OCI-LY3 (cell line): ENCODE results near the gene CHST11.
"Not testable (repeated sequence)": the region's sequence is repeated elsewhere in the genome, so short reads cannot be mapped to it uniquely, and the experiment has no call there.

ENCODE experiments used
- H2AFZ ChIP-seq: fragments of 200-600, 300-600 bp; shearing (Covaris generic); 2 replicates; pipeline ENCODE4 v1.6.0; 2014; ENCODE audit warnings: antibody characterized with exemption, low read depth, low read length
- H3K27ac ChIP-seq: fragments of 200-600, 300-600 bp; sonication (generic); 2 replicates; pipeline ENCODE4 v1.5.1; 2014; ENCODE audit warnings: mild to moderate bottlenecking, low read length, moderate library complexity, mixed read lengths
- H3K27me3 ChIP-seq: fragments of 200-600, 300-600 bp; sonication (generic); 2 replicates; pipeline ENCODE4 v1.6.1; 2014; ENCODE audit warnings: low read depth, low read length, mixed read lengths
- H3K36me3 ChIP-seq: fragments of 200-600, 300-600 bp; sonication (generic); replicated peaks from 2 replicates; pipeline ENCODE3; 2014; ENCODE audit warnings: low read depth, low read length, mixed read lengths
- H3K4me1 ChIP-seq: fragments of 300-600, 200-600 bp; sonication (generic); 2 replicates; pipeline ENCODE4 v1.6.1; 2014; ENCODE audit warnings: low read length, mixed read lengths
- H3K4me2 ChIP-seq: fragments of 200-600, 300-600 bp; sonication (generic); 2 replicates; pipeline ENCODE4 v1.6.1; 2014; ENCODE audit warnings: low read length, mixed read lengths
- H3K4me3 ChIP-seq: fragments of 300-600, 200-600 bp; sonication (generic); 2 replicates; pipeline ENCODE4 v1.5.1; 2014; ENCODE audit warnings: antibody characterized with exemption, mild to moderate bottlenecking, low read length, moderate library complexity
- H3K79me2 ChIP-seq: fragments of 300-600, 200-600 bp; shearing (Covaris generic); 2 replicates; pipeline ENCODE4 v1.6.1; 2014; ENCODE audit warnings: mild to moderate bottlenecking, low read length, mixed read lengths
- H3K9ac ChIP-seq: fragments of 300-600, 200-600 bp; shearing (Covaris generic); 2 replicates; pipeline ENCODE4 v1.6.0; 2014; ENCODE audit warnings: mild to moderate bottlenecking, low read length, moderate library complexity
- H3K9me3 ChIP-seq: fragments of 200-600, 300-600 bp; shearing (Covaris generic); 2 replicates; pipeline ENCODE4 v1.6.1; 2014; ENCODE audit warnings: low read length, mixed read lengths; ENCODE audit not compliant: insufficient read depth
- H4K20me1 ChIP-seq: fragments of 200-600, 300-600 bp; sonication (generic); 2 replicates; pipeline ENCODE4 v1.6.1; 2016; ENCODE audit warnings: low read length, mixed read lengths; ENCODE audit not compliant: insufficient read depth
- CTCF ChIP-seq: fragments of 200-600, 300-600 bp; sonication (generic); IDR thresholded peaks from 2 replicates; pipeline ENCODE4 v1.5.1; 2014; ENCODE audit warnings: antibody characterized with exemption, low read length, low read depth
- EZH2phosphoT487 ChIP-seq: fragments of 200-600 bp; shearing (Covaris generic); IDR thresholded peaks from 2 replicates; pipeline ENCODE4 v1.6.1; 2018; ENCODE audit warnings: antibody characterized with exemption, mixed run types, low read depth

The CHST11 gene

GRCh38 chr12:104742551-104743201 lies 285.9 kb downstream of the CHST11 start:
- Histone ChIP-seq H3K4me2 (no peak overlapping the region), H3K79me2 (no peaks in the 10 kb centered on the region)

GRCh38 chr12:104743202-104743580 lies 286.4 kb downstream of the CHST11 start:
- Histone ChIP-seq H3K4me3 (no peak overlapping the region), H3K4me1 (peaks cover 43% of the 10 kb centered on the region), H3K9ac (no peak overlapping the region), H3K4me2 (no peak overlapping the region), H3K9me3 (no peaks in the 10 kb centered on the region), H3K36me3 (no peaks in the 10 kb centered on the region), H3K27ac (no peak overlapping the region), H3K27me3 (0 out of 2 replicates have a peak, but pooled peaks cover 3% of the 10 kb centered on the region), H3K79me2 (no peaks in the 10 kb centered on the region), H4K20me1 (no peaks in the 10 kb centered on the region), H2AFZ (no peak overlapping the region)
- TF ChIP-seq EZH2phosphoT487: no peak
- no peak for TF ChIP-seq CTCF

More at GRCh38 chr12:104742551-104743201, 285.9 kb downstream of the CHST11 start:
- Histone ChIP-seq H2AFZ (no peak overlapping the region), H3K4me1 (peaks cover 38% of the 10 kb centered on the region), H4K20me1 (no peaks in the 10 kb centered on the region), H3K36me3 (no peaks in the 10 kb centered on the region), H3K4me3 (no peak overlapping the region), H3K9me3 (no peaks in the 10 kb centered on the region), H3K9ac (no peak overlapping the region), H3K27me3 (no peaks in the 10 kb centered on the region), H3K27ac (no peak overlapping the region)
- no peak for TF ChIP-seq EZH2phosphoT487
- no peak for TF ChIP-seq CTCF

GRCh38 chr12:104743753-104744548 lies 287.2 kb downstream of the CHST11 start:
- H3K79me2 ChIP-seq, H3K9me3 ChIP-seq, H3K9ac ChIP-seq, H3K27ac ChIP-seq, H3K4me2 ChIP-seq, H2AFZ ChIP-seq, H3K4me3 ChIP-seq, H3K36me3 ChIP-seq, H3K27me3 ChIP-seq, H4K20me1 ChIP-seq: not testable (repeated sequence)
- peaks cover 50% of the 10 kb centered on the region for H3K4me1 ChIP-seq

GRCh38 chr12:104746467-104747088 lies 289.8 kb downstream of the CHST11 start:
- Histone ChIP-seq H3K4me2 (no peak overlapping the region), H4K20me1 (no peaks in the 10 kb centered on the region), H3K27ac (no peak overlapping the region), H3K4me3 (no peak overlapping the region), H3K27me3 (peaks cover 7% of the 10 kb centered on the region; the same call in 1 of the 2 replicates), H3K79me2 (no peaks in the 10 kb centered on the region), H2AFZ (no peak overlapping the region), H3K9me3 (no peaks in the 10 kb centered on the region), H3K36me3 (no peaks in the 10 kb centered on the region), H3K4me1 (peaks cover 50% of the 10 kb centered on the region), H3K9ac (no peak overlapping the region)
- TF ChIP-seq EZH2phosphoT487: no peak
- no peak for TF ChIP-seq CTCF
